A673 (cell line): ENCODE measurements around the gene SLIT1. TPM values are rescaled to one million over a fixed set of nuclear protein-coding genes. Genes with fewer than 3 reads are reported as not detected.

Experiments
- BruUV-seq: library from RNA; stranded (reverse); fragments of 400-500 nt; replicated peaks from 2 replicates; lab custom pipeline; 2021; lab: Mats Ljungman, UMichigan
- CTCF ChIA-PET: fragments of 300-600 bp; sonication (Branson Sonifier 250); formaldehyde crosslinking; loops from one replicate; lab custom pipeline; 2022; ENCODE audit warnings: antibody characterized with exemption; lab: Charles Lee
- POLR2A ChIA-PET: fragments of 300-600 bp; sonication (Branson Sonifier 250); formaldehyde crosslinking; loops from one replicate; lab custom pipeline; 2022; ENCODE audit warnings: antibody characterized with exemption; ENCODE audit not compliant: low non-redundant PET; lab: Charles Lee
- DNase-seq: peaks from one replicate; pipeline ENCODE4 v3.0.0-alpha.2; 2015; ENCODE audit warnings: low spot score
- H3K27ac ChIP-seq: fragments of 200-600 bp; sonication (generic); 2 replicates; pipeline ENCODE4 v1.5.1; 2016; ENCODE audit warnings: mixed run types, low read depth, mild to moderate bottlenecking, mixed read lengths, antibody characterized with exemption, low read length; ENCODE audit not compliant: poor library complexity, severe bottlenecking
- H3K27me3 ChIP-seq: fragments of 200-600 bp; sonication (generic); replicated peaks from 2 replicates; pipeline ENCODE4 v1.6.1; 2017; ENCODE audit warnings: mixed run types, low read depth, mild to moderate bottlenecking, mixed read lengths, antibody characterized with exemption, low read length; ENCODE audit not compliant: insufficient read depth, poor library complexity
- H3K36me3 ChIP-seq: fragments of 200-600 bp; sonication (generic); 2 replicates; pipeline ENCODE4 v1.6.1; 2016; ENCODE audit warnings: mixed run types, mild to moderate bottlenecking, mixed read lengths, antibody characterized with exemption, low read length; ENCODE audit not compliant: insufficient read depth, poor library complexity, severe bottlenecking
- H3K4me1 ChIP-seq: fragments of 200-600 bp; sonication (generic); 2 replicates; pipeline ENCODE4 v1.6.1; 2017; ENCODE audit warnings: mixed run types, mild to moderate bottlenecking, mixed read lengths, antibody characterized with exemption, low read length; ENCODE audit not compliant: insufficient read depth, poor library complexity, severe bottlenecking
- H3K4me3 ChIP-seq: fragments of 200-600 bp; sonication (generic); 2 replicates; pipeline ENCODE4 v1.5.1; 2016; ENCODE audit warnings: low read depth, mixed run types, mild to moderate bottlenecking, mixed read lengths, low read length; ENCODE audit not compliant: poor library complexity, severe bottlenecking
- H3K9me3 ChIP-seq: fragments of 200-600 bp; sonication (generic); 2 replicates; pipeline ENCODE4 v1.6.1; 2016; ENCODE audit warnings: mixed run types, low read depth, mild to moderate bottlenecking, mixed read lengths, antibody characterized with exemption, low read length; ENCODE audit not compliant: poor library complexity, severe bottlenecking
- CTCF ChIP-seq: fragments of 300-800, 200-600 bp; sonication (generic); conservative IDR thresholded peaks from 2 replicates; pipeline ENCODE4 v1.5.1; 2017; ENCODE audit warnings: low read depth, mild to moderate bottlenecking, antibody characterized with exemption, low read length, moderate library complexity, mixed read lengths
- EZH2 ChIP-seq: fragments of 200-600 bp; sonication (generic); IDR thresholded peaks from 2 replicates; pipeline ENCODE4 v1.6.1; 2017; ENCODE audit warnings: borderline replicate concordance, low read depth, mild to moderate bottlenecking, mixed read lengths, antibody characterized with exemption, low read length; ENCODE audit not compliant: poor library complexity, severe bottlenecking
- intact Hi-C: fragments of 100-400 bp; cut with micrococcal nuclease; formaldehyde crosslinking; loops from one replicate; pipeline ENCODE4 v1.10.0; 2022; ENCODE audit not compliant: unreplicated experiment
- total RNA-seq: library from RNA; stranded (reverse); gene quantifications from 2 replicates; pipeline ENCODE4 v1.2.3, GENCODE V29; 2021

The SLIT1 gene
- total RNA-seq, 1 experiment from 2014 or later: 0.43 TPM

GRCh38 chr10:97065128-97065527 lies 120.6 kb downstream of the SLIT1 start:
- ChIA-PET POLR2A (no interaction called here), CTCF (no interaction called here)
- intact Hi-C loops: no loop called here
- H3K27me3 ChIP-seq: no peaks in the 10 kb centered on the region
- H3K36me3 ChIP-seq: no peaks in the 10 kb centered on the region
- no peak overlapping the region for H3K4me3 ChIP-seq
- no TSS peak for BruUV-seq
- TF ChIP-seq EZH2 (no peak), CTCF (no peak)
- no peaks in the 10 kb centered on the region for H3K4me1 ChIP-seq
- no peak for DNase-seq
- H3K9me3 ChIP-seq: no peaks in the 10 kb centered on the region
- H3K27ac ChIP-seq: no peak overlapping the region

- no TSS peak for BruUV-seq
- no peak overlapping the region for H3K27ac ChIP-seq
- H3K4me3 ChIP-seq: no peak overlapping the region
- no peak for DNase-seq
- H3K27me3 ChIP-seq: no peaks in the 10 kb centered on the region
- ChIA-PET POLR2A (interaction anchor here (0.6 kb wide), 1 partner anchor 79 kb away, joined by 6 read pairs; no protein-coding TSS in a partner anchor), CTCF (no interaction called here)
- no peaks in the 10 kb centered on the region for H3K9me3 ChIP-seq
- no peak for TF ChIP-seq EZH2
- no peak for TF ChIP-seq CTCF
- H3K4me1 ChIP-seq: no peaks in the 10 kb centered on the region
- intact Hi-C loops: no loop called here
- H3K36me3 ChIP-seq: no peaks in the 10 kb centered on the region
These were observed 121.5 kb downstream of the SLIT1 start for GRCh38 chr10:97063983-97064837.

- Histone ChIP-seq H3K4me1 (no peaks in the 10 kb centered on the region), H3K27ac (no peak overlapping the region), H3K9me3 (no peaks in the 10 kb centered on the region), H3K27me3 (no peaks in the 10 kb centered on the region), H3K36me3 (no peaks in the 10 kb centered on the region), H3K4me3 (no peak overlapping the region)
- CTCF ChIA-PET: interaction anchor here (0.6 kb wide), 1 partner anchor 423 kb away, joined by 4 read pairs; no protein-coding TSS in a partner anchor
- BruUV-seq: no TSS peak
- POLR2A ChIA-PET: no interaction called here
- TF ChIP-seq CTCF (no peak), EZH2 (no peak)
- intact Hi-C loops: no loop called here
- no peak for DNase-seq
These were observed 122.3 kb downstream of the SLIT1 start for GRCh38 chr10:97063271-97063982.
